H1 (cell line): ENCODE measurements around the gene BCL2L11.

Source experiments
- CEBPB ChIP-seq: IDR thresholded peaks from 2 replicates; pipeline ENCODE4 v1.6.1; 2012; ENCODE audit warnings: low read depth, low read length
- CREB1 ChIP-seq: IDR thresholded peaks from 2 replicates; pipeline ENCODE4 v1.6.1; 2012; ENCODE audit warnings: inconsistent platforms
- CTCF ChIP-seq, 3 experiments: IDR thresholded peaks; 1 replicate in 2 of 3; 2 replicates in 1 of 3; pipeline versions ENCODE4 v1.5.1 to v1.6.1; 2011; ENCODE audit warnings: low read length in 3 of 3, mild to moderate bottlenecking in 3 of 3, inconsistent platforms in 2 of 3, low read depth in 1 of 3, moderate library complexity in 1 of 3; ENCODE audit not compliant: insufficient read depth in 1 of 3; ENCODE audit errors: control extremely low read depth in 1 of 3
- EGR1 ChIP-seq: IDR thresholded peaks from 2 replicates; pipeline ENCODE4 v1.6.1; 2011; ENCODE audit warnings: low read depth, low read length, borderline replicate concordance
- EP300 ChIP-seq, 2 experiments: IDR thresholded peaks; 1 replicate in 1 of 2; 2 replicates in 1 of 2; pipeline ENCODE4 v1.6.1; 2011 to 2012; ENCODE audit warnings: low read depth in 2 of 2, low read length in 2 of 2, mild to moderate bottlenecking in 2 of 2, borderline replicate concordance in 1 of 2, inconsistent platforms in 1 of 2, moderate library complexity in 1 of 2
- EZH2 ChIP-seq: fragments of 200-600 bp; sonication (generic); IDR thresholded peaks from 2 replicates; pipeline ENCODE4 v1.7.1; 2012; ENCODE audit warnings: low read depth, mild to moderate bottlenecking, moderate library complexity, low read length, inconsistent platforms; ENCODE audit not compliant: severe bottlenecking
- GABPA ChIP-seq: IDR thresholded peaks from 2 replicates; pipeline ENCODE4 v1.6.1; 2011; ENCODE audit warnings: mild to moderate bottlenecking, low read length, moderate library complexity, borderline replicate concordance; ENCODE audit not compliant: insufficient read depth
- POLR2A ChIP-seq, 2 experiments: IDR thresholded peaks; 1 replicate in 1 of 2; 2 replicates in 1 of 2; pipeline ENCODE4 v1.6.1; 2011; ENCODE audit warnings: low read depth in 2 of 2, low read length in 2 of 2, mild to moderate bottlenecking in 2 of 2; ENCODE audit errors: control extremely low read depth in 1 of 2
- POLR2AphosphoS5 ChIP-seq: IDR thresholded peaks from 2 replicates; pipeline ENCODE4 v1.6.1; 2011; ENCODE audit warnings: low read depth, low read length
- RAD21 ChIP-seq, 2 experiments: IDR thresholded peaks in 1 of 2; conservative IDR thresholded peaks in 1 of 2; 2 replicates each; pipeline ENCODE4 v1.6.1; 2011; ENCODE audit warnings: low read depth in 2 of 2, low read length in 2 of 2, improper control_type of control experiment in 1 of 2, inconsistent platforms in 1 of 2, mild to moderate bottlenecking in 1 of 2, moderate library complexity in 1 of 2
- SIN3A ChIP-seq, 2 experiments: IDR thresholded peaks in 1 of 2; conservative IDR thresholded peaks in 1 of 2; 2 replicates each; pipeline ENCODE4 v1.6.1; 2011 to 2012; ENCODE audit warnings: low read length in 2 of 2, improper control_type of control experiment in 1 of 2, low read depth in 1 of 2, mild to moderate bottlenecking in 1 of 2
- TAF1 ChIP-seq: IDR thresholded peaks from 2 replicates; pipeline ENCODE4 v1.6.1; 2011; ENCODE audit warnings: mild to moderate bottlenecking, low read depth, low read length
- TBP ChIP-seq: IDR thresholded peaks from 2 replicates; pipeline ENCODE4 v1.6.1; 2011; ENCODE audit warnings: low read depth, low read length, improper control_type of control experiment

- TF ChIP-seq POLR2AphosphoS5 (no peak), EZH2 (no peak), CREB1 (no peak), CTCF (IDR thresholded peaks at IDR 0.05; ENCODE audit: control extremely low read depth in 1 of 3, insufficient read depth in 1 of 3, low read depth in 1 of 3, low read length in 3 of 3) (no peak), EGR1 (no peak), RAD21 (IDR thresholded peaks at IDR 0.05 in 1 of 2, conservative IDR thresholded peaks at IDR 0.05 in 1 of 2; ENCODE audit: low read depth in 2 of 2, low read length in 2 of 2) (no peak), POLR2A (IDR thresholded peaks at IDR 0.05; ENCODE audit: control extremely low read depth in 1 of 2, low read depth in 2 of 2, low read length in 2 of 2) (no peak), GABPA (no peak), SIN3A (conservative IDR thresholded peaks at IDR 0.05 in 1 of 2, IDR thresholded peaks at IDR 0.05 in 1 of 2; ENCODE audit: low read depth in 1 of 2, low read length in 2 of 2) (no peak), CEBPB (no peak), EP300 (IDR thresholded peaks at IDR 0.05; ENCODE audit: borderline replicate concordance in 1 of 2, low read depth in 2 of 2, low read length in 2 of 2) (no peak), TAF1 (no peak), TBP (no peak)
Measured at GRCh38 chr2:111198701-111199100, 78.0 kb downstream of the BCL2L11 start.
